GM12801 (cell line): ENCODE data around the gene FAM20A.

Experiments used
- CTCF ChIP-seq: IDR thresholded peaks from one replicate; pipeline ENCODE4 v1.5.1; 2011; ENCODE audit warnings: control low read depth; ENCODE audit not compliant: insufficient read length; ENCODE audit errors: extremely low read depth

FAM20A gene

GRCh38 chr17:68578236-68578635 lies 22.9 kb downstream of the FAM20A start:
- TF ChIP-seq CTCF: no peak

- TF ChIP-seq CTCF: no peak
Observed at GRCh38 chr17:68577497-68577821, 23.7 kb downstream of the FAM20A start.

GRCh38 chr17:68576811-68577496 lies 24.2 kb downstream of the FAM20A start:
- TF ChIP-seq CTCF: no peak

GRCh38 chr17:68576137-68576536 lies 25.0 kb downstream of the FAM20A start:
- no peak for TF ChIP-seq CTCF

GRCh38 chr17:68573338-68573737 lies 27.8 kb downstream of the FAM20A start:
- no peak for TF ChIP-seq CTCF

GRCh38 chr17:68572138-68572842 lies 28.9 kb downstream of the FAM20A start:
- TF ChIP-seq CTCF: no peak

- no peak for TF ChIP-seq CTCF
Observed at GRCh38 chr17:68570526-68570925, 30.6 kb downstream of the FAM20A start.
